GM13977 (cell line): Measurements from ENCODE around the gene ACADSB.

ENCODE experiments used
- DNase-seq: peaks from one replicate; pipeline ENCODE4 v3.0.0; 2012; ENCODE audit warnings: low spot score
- in situ Hi-C: fragments of 300-500 bp; cut with MboI; formaldehyde crosslinking; loops from one replicate; pipeline ENCODE4 v1.12.0; 2022; ENCODE audit warnings: low sequenced_read_pairs, low pct_unique_long_range_greater_than_20kb, mixed read lengths, inconsistent platforms; ENCODE audit not compliant: unreplicated experiment
- TF ChIP-seq, protein P1 (sequence below): IDR thresholded peaks from 2 replicates; pipeline ENCODE4 v1.5.1; 2012; ENCODE audit warnings: mild to moderate bottlenecking, control low read depth; ENCODE audit not compliant: insufficient read depth; ENCODE audit errors: extremely low read depth, missing control alignments

ACADSB gene

DNA sequence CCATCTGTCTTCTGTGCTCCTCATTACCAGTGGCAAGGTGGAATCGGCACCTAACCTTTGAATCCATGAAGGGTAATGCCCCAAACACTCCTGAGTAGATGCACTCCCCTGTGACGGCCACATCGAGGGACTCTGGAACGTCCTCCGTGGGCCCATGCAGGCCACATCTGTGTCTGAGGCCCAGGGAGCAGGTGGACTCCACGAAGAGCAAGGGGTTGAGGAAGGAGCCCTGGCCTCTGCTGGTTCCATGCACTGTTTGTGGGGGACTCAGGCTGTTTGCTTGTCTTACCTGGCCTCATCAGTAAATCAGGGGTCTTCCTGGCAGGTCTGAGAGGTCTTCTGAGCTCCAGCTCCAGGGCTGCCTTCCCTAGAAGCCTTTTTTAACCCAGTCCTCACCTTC lies 64.4 kb downstream of the ACADSB start:
- in situ Hi-C loops: no loop called here
- TF ChIP-seq, protein P1, sequence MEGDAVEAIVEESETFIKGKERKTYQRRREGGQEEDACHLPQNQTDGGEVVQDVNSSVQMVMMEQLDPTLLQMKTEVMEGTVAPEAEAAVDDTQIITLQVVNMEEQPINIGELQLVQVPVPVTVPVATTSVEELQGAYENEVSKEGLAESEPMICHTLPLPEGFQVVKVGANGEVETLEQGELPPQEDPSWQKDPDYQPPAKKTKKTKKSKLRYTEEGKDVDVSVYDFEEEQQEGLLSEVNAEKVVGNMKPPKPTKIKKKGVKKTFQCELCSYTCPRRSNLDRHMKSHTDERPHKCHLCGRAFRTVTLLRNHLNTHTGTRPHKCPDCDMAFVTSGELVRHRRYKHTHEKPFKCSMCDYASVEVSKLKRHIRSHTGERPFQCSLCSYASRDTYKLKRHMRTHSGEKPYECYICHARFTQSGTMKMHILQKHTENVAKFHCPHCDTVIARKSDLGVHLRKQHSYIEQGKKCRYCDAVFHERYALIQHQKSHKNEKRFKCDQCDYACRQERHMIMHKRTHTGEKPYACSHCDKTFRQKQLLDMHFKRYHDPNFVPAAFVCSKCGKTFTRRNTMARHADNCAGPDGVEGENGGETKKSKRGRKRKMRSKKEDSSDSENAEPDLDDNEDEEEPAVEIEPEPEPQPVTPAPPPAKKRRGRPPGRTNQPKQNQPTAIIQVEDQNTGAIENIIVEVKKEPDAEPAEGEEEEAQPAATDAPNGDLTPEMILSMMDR: no peak
- DNase-seq: no peak

DNA sequence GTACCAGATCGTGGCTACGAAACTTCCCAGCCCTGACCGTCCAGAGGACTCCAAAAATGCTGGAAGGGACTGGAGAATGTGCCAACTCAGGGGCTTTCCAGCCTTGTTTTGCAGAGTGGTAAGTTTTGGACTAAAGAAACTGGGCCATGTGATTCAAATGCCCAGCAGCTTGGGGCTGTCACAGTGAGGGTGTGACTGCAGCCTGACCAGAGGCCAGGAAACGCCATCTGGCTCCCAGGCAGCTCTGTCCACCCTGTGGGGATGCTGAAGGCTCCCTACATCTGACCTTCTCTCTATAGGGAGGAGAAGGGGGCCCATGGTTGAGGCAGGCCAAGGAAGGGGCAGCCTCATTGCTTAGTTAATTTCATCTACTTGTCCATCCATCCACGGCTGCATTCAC lies 65.4 kb downstream of the ACADSB start:
- in situ Hi-C loops: no loop called here
- no peak for DNase-seq
- TF ChIP-seq, protein P1: no peak

DNA sequence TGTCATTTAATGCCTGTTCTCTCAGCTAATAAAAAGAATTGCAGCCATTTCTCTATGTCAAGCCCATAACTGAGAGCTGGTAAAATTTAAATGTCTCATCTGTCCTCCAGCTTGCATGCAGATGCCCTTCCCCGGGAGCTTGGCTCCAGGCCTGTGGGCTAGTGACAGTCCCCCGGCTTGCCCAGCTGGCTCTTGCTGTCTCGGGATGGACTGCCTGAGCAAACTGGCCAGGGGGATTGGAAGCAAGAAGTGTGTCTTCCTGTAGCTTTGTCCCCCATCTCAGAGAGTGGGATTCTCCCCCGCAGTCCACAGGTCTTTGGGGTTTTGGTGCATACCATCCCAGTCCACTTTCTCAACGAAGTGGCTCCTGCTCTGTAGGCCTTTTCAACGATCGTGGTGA lies 73.1 kb downstream of the ACADSB start:
- no peak for DNase-seq
- in situ Hi-C loops: no loop called here
- TF ChIP-seq, protein P1: no peak

DNA sequence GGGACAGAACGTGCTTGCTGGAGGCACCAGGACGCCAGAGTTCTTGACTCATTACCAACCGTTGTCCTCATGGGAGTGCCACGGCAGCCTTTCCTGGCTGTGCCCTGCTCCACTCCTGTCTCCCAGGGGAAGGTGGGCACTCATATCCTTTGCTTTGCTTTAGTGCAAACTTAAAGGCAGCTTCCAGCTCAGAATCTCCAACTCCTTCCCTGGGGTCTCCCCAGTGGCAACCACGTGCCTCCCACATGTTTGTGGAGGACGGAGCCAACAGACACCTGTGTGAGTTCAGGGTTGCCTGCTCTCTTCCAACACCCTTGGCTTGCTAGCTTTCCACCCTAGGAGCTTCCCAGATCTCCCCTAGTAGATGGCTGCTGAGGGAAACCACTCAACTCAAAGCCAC lies 75.0 kb downstream of the ACADSB start:
- in situ Hi-C loops: no loop called here
- DNase-seq: no peak
- TF ChIP-seq, protein P1: no peak

DNA sequence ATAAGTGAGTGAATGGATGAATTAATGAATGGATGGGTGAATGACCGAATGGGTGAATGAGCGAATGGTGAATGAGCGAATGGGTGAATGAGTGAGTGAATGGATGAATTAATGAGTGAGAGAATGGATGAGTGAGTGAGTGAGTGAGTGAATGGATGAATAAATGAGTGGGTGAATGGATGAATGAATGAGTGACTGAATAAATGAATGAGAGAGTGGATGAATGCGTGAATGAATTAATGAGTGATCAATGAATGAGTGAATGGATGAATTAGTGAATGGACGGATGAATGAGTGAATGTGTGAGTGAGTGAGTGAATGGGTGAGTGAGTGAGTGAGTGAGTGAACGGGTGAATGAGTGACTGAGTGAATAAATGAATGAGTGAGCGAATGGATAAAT lies 77.5 kb downstream of the ACADSB start:
- TF ChIP-seq, protein P1: no peak
- DNase-seq: no peak
- in situ Hi-C loops: no loop called here

DNA sequence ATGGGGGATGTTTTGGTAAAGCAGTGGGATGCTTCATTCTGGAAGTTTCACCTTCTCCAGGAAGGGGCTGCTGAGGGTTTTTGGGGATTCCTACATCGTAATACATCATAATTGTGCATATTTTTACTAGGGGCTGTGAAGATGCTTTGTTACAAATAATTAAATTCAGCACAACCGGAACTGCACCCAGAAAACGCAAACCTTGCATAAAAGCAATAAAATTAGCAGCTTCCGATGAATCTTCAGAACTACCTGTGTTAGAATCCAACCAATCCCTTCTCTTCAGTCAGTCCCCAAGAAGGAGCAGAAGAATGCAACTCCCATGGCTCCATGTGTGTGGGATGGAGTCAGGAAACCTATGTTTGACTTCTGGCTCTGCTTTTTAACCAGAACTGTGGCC lies 78.5 kb downstream of the ACADSB start:
- in situ Hi-C loops: no loop called here
- TF ChIP-seq, protein P1: no peak
- DNase-seq: no peak

DNA sequence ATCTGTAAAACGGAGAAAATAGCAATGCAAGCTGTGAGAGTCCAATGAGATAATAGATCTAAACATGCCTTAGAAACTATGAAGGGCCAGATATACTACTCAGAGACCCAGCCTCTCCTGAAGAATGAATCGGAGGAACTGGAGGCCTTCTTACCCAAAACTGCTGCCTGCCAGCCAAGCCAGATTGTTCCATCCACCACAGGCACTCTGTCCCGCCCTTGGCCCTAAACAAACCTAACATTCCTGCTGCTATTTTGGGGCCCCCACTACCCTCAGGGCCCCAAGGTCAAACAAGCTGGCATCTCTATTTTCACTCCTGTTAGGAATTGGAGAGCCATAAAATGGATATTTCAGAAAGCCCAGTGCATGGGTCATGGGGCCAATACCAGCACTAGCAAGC lies 79.0 kb downstream of the ACADSB start:
- TF ChIP-seq, protein P1: no peak
- in situ Hi-C loops: no loop called here
- DNase-seq: no peak
